ENCODE measurements around the gene DDR1.
A peak's percentile ranks its signal among the peaks of the same experiment; 100 is the strongest.
"Not testable (repeated sequence)": the region's sequence is repeated elsewhere in the genome, so short reads cannot be mapped to it uniquely, and the experiment has no call there.

Gene DDR1

DNA sequence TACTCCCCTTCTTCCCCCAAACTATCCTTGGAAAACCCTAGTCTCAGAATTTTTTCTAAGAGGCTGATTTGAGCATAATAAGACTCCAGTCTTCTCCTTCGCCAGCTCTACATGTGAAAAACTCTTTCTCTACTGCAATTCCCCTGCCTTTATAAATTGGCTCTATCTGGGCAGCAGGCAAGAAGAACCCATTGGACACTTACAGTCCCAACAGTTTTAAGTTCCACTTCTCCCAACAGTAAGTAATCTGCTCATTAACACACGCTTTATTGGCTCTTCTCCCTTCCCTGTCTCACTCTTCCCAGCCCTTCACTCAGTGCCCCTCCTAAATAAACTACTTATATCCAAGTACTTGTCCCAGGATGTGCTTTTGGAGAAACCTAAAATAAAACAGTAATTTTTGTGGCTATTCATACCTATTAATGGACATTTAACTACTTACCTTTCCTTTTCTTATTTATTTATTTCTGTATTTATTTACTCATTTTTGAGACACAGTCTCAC lies 11.1 kb upstream of the DDR1 start:
- ChIA-PET CTCF (interaction anchor here (0.8 to 1.3 kb wide), 2 partner anchors 196 to 206 kb away, joined by 3 read pairs; no protein-coding TSS in a partner anchor), POLR2A (no interaction called here)
- peak; percentile 0 for DNase-seq (ENCODE audit: extremely low spot score)

DNA sequence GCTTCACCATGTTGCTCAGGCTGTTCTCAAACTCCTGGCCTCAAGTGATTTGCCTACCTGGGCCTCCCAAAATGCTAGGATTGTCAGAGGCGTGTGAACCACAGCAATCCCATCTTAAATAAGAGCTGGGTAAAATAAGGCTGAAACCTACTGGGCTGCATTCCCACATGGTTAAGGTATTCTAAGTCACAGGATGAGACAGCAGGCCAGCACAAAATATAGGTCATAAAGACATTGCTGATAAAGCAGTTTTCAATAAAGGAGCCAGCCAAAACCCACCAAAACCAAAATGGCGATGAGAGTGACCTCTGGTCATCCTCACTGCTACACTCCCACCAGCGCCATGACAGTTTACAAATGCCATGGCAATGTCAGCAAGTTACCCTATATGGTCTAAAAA lies 10.5 kb upstream of the DDR1 start:
- DNase-seq (ENCODE audit: extremely low spot score): not testable (repeated sequence)
- ChIA-PET CTCF (interaction anchor here (1.3 kb wide), 1 partner anchor 206 kb away, joined by 3 read pairs; no protein-coding TSS in a partner anchor), POLR2A (interaction anchor here (0.6 kb wide), 1 partner anchor 50 kb away, joined by 10 read pairs; no protein-coding TSS in a partner anchor)

More for the DNA sequence above, 11.1 kb upstream of the DDR1 start:
- TF ChIP-seq, protein P1, sequence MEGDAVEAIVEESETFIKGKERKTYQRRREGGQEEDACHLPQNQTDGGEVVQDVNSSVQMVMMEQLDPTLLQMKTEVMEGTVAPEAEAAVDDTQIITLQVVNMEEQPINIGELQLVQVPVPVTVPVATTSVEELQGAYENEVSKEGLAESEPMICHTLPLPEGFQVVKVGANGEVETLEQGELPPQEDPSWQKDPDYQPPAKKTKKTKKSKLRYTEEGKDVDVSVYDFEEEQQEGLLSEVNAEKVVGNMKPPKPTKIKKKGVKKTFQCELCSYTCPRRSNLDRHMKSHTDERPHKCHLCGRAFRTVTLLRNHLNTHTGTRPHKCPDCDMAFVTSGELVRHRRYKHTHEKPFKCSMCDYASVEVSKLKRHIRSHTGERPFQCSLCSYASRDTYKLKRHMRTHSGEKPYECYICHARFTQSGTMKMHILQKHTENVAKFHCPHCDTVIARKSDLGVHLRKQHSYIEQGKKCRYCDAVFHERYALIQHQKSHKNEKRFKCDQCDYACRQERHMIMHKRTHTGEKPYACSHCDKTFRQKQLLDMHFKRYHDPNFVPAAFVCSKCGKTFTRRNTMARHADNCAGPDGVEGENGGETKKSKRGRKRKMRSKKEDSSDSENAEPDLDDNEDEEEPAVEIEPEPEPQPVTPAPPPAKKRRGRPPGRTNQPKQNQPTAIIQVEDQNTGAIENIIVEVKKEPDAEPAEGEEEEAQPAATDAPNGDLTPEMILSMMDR (IDR thresholded peaks at IDR 0.05; ENCODE audit: control extremely low read depth, extremely low read depth, low read depth, missing control alignments): no peak

DNA sequence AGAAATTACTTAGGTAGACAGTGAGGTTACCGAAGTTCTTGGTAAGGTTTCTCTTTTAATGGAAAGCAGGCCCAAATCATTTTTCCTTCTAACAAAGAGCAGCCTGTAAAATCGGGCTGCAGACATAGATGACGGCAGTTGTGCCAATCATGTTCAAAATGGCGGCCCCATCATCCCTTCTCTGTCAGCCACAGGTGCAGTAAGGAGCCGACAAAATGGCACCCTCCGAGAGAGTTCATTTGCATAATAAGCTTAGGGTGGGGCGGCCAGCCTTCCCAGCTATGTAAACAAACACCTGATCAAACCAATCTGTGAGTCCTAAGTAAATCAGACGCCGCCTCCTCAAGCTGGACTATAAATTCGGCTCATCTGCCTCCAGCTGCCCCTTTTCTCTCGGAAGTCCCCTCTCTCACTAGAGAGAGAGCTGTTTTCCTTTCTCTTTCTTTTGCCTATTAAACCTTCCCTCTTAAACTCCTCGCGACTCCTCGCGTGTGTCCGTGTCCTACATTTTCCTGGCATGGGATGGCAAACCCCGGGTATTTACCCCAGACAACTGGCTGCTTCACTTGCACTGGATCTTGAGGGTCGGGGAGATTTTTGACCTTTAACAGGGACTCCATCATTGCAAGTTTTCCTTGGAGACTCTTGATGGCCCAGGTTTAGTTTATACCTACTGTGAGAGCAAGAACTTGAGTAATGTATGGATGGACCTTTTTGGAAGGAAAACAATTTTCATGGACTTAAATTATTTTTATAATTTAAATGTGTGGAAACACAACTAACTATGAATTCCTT lies 8.9 kb upstream of the DDR1 start:
- POLR2A ChIA-PET: no interaction called here
- no peak for DNase-seq (ENCODE audit: extremely low spot score)
- CTCF ChIA-PET: interaction anchor here (2.0 to 2.5 kb wide), 2 partner anchors 47 to 48 kb away, joined by 8 to 9 read pairs; no protein-coding TSS in a partner anchor
- TF ChIP-seq, protein P1 (IDR thresholded peaks at IDR 0.05; ENCODE audit: control extremely low read depth, extremely low read depth, low read depth, missing control alignments): no peak

DNA sequence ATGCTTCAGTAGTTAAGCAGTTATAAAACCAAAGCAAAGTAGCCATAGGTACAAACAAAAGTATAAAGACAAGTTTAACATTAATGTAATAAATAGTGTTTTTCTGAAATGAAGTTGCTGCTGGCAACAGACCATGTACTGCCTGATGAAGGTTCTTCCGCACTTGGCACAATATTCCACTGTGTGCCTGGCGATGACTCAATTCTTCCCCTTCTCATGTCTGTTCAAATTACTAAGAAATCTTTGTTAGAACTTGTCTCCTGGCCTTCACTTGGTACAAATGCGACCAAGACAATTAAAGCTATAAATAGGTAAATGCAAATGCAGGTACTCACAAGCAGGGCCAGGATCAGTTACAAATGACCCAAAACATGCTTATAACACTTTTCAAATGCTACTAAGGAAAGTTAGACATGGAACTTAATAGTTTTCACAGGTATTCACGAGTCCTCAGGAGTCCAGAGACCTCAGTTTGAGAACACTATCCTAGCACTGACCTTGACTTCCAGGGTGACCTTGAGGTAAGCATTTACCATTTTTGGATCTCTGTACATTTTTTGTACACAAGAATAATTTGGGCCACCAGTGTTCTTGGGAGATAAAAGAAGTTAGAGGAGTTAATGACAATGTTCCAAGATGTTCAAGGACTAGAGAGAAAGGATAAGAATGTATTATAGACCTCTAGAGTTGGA lies 8.1 kb upstream of the DDR1 start:
- ChIA-PET CTCF (interaction anchor here (1.1 to 3.4 kb wide), 7 partner anchors 12 to 211 kb away, joined by 3 to 15 read pairs (median 6); no protein-coding TSS in a partner anchor), POLR2A (no interaction called here)
- no peak for DNase-seq (ENCODE audit: extremely low spot score)
- TF ChIP-seq, protein P1 (IDR thresholded peaks at IDR 0.05; ENCODE audit: control extremely low read depth, extremely low read depth, low read depth, missing control alignments): no peak

DNA sequence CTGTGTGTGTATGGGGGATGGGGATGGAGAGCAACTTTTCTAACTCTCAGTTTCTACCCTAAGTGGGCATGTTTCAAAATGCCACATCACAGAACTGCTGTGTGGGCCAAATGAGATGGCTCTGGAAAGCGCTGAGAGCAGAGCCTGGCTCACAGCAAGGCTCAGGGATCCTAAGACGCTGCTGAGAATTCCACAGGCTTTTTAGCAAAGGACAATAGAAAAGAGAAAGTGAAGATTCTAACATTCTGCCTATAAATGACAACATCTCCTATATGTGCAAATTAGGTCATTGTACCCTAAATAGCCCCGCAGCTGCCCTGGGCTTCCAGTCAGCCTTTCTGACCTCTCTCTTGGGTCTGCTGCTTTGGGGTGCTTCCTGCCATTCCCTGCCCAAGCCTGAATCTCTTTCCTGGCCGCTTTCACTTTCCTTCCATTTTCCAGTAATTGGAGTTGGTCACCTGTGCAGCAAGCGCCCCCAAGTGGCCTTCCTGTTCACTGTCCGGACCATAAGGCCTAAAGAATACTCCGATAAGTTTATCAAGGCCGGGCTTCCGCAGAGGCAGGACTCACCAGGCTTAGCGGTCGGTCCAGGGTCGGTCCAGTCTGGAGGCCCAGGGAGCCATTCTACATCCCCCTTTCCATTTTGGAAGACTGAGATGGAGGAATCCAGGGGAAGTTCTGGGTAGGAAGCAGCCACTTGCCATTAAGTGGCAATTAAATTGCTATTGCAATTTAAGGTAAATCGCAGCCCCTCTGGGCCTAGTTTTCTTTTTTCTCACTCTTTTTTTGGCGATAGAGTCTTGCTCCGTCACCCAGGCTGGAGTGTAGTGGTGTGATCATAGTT lies 6.7 kb upstream of the DDR1 start:
- DNase-seq (ENCODE audit: extremely low spot score): peak; percentile 73
- POLR2A ChIA-PET: no interaction called here
- TF ChIP-seq, protein P1 (IDR thresholded peaks at IDR 0.05; ENCODE audit: control extremely low read depth, extremely low read depth, low read depth, missing control alignments): peak; percentile 82
- CTCF ChIA-PET: interaction anchor here (0.6 to 3.4 kb wide), 27 partner anchors 10 to 424 kb away, joined by 3 to 15 read pairs (median 4); partner anchors contain the start of genes GTF2H4 and VARS2

DNA sequence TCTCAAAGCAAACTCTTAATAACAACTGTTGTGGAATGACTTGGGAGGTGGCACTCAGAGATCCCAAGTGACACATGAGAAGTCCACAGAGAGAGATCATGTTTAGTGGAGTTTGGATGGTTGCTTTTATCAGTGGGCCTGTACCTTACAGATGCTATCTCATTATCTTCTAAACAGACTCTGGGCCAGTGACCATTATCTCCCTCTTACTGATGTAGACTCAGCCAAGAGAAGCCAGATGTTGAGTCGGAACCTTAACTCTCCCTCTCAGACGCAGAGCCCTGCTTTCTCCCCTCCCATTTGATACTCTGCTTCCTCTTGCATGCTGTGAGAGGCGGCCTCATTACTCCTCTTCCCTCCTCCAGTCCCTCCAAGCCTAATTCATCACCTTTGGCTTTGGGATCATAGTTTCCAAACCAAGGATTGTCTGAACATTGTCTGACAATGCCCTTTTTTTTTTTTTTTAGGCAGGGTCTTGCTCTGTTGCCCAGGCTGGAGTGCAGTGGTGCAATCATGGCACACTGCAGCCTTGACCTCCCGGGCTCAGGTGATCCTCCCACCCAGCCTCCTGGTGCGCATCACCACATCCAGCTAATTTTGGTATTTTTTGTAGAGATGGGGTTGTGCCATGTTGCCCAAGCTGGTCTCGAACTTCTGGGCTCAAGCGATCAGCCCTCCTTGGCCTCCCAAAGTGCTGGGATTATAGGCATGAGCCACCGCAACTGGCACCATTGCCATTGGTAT lies 4.5 kb upstream of the DDR1 start:
- POLR2A ChIA-PET: no interaction called here
- CTCF ChIA-PET: interaction anchor here (1.2 to 5.8 kb wide), 9 partner anchors 33 to 167 kb away, joined by 3 to 30 read pairs (median 4); partner anchors contain the start of gene VARS2
- no peak for DNase-seq (ENCODE audit: extremely low spot score)
- TF ChIP-seq, protein P1 (IDR thresholded peaks at IDR 0.05; ENCODE audit: control extremely low read depth, extremely low read depth, low read depth, missing control alignments): no peak
